HG03520 (cell line): ENCODE measurements around the gene ITCH.
"Not testable (repeated sequence)": the region's sequence is repeated elsewhere in the genome, so short reads cannot be mapped to it uniquely, and the experiment has no call there.

ENCODE experiments used
- ATAC-seq: cut with Tn5 transposase; IDR thresholded peaks from one replicate; pipeline ENCODE4 v1.9.1; 2021; ENCODE audit warnings: mild to moderate bottlenecking, moderate library complexity; ENCODE audit not compliant: unreplicated experiment

Gene ITCH

DNA sequence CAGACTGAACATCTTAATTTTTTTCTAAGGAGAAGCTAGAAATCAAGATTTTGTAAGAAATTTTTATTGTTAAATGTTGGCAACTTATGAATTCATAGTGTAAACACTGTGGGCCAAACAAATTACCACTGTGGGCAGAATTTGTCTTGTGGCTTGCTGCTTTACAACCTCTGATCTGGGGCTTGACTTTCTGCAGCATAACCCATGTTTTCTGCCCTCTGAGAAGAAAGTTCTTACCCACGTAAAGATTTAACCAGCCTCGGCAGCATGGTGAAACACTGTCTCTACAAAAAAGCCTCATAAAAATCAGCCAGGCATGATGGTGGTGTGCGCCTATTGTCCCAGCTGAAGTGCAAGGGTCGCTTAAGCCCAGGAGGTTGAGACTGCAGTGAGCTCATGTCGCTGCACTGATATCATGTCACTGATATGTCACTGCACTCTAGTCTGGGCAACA is 12.9 kb downstream of the ITCH start:
- no peak for ATAC-seq

DNA sequence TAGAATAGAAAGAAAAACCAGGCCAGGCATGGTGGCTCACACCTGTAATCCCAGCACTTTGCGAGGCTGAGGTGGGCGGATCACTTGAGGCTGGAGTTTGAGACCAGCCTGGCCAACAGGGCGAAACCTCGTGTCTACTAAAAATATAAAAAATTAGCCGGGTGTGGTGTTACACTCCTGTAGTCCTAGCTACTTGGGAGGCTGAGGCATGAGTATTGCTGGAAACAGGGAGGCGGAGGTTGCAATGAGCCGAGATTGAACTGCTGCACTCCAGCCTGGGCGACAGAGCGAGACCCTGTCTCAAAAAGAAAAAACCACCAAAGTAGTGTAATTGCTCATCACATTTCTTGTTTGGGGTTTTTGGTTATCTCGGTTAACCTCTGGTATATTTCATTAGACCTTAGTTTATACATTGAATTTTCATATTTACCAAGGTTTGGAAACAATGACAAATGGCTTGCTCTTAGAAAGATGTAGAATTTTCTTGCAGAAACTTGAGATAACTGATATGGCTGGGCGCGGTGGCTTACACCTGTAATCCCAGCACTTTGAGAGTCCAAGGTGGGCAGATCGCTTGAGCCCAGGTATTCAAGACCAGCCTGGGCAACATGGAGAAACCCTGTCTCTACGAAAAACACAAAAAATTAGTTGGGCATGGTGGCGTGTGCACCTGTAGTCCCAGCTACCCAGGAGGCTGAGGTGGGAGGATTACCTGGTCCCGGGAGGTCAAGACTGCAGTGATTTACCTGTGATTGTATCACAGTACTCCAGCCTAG is 14.2 kb downstream of the ITCH start:
- ATAC-seq, result no peak

DNA sequence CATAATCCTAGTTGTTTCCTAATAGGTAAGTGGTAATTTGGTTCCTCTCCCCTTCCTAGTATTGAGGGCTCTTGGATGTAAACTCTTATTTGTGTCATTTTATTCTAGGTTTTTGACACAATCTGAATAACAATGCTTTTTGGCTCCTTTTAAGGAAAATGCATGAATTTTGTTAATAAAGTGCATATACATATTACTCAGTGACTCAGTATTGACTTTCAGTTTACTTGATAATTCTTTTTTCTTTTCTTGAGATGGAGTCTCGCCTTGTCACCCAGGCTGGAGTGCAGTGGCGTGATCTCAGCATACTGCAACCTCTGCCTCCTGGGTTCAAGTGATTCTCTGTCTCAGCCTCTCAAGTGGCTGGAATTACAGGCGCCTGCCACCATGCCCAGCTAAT is 19.1 kb downstream of the ITCH start:
- no peak for ATAC-seq

DNA sequence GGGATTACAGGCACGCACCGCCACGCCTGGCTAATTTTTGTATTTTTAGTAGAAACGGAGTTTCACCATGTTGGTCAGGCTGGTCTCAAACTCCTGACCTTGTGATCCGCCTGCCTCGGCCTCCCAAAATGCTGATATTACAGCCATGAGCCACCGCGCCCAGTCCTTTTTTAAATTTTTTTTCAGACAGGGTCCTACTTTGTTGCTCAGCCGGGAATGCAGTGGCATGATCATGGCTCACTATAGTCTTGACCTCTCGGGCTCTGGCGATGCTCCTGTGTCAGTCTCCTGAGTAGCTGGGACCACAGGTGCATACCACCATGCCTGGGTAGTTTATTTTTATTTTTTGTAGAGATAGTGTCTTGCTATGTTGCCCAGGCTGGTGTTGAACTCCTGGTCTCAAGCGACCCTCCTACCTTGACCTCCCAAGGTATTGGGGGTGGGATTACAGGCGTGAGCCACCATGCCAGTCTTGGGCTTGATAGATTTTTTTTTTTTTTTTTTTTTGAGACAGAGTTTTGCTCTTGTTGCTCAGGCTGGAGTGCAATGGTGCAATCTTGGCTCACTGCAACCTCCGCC is 19.9 kb downstream of the ITCH start:
- ATAC-seq, result not testable (repeated sequence)

DNA sequence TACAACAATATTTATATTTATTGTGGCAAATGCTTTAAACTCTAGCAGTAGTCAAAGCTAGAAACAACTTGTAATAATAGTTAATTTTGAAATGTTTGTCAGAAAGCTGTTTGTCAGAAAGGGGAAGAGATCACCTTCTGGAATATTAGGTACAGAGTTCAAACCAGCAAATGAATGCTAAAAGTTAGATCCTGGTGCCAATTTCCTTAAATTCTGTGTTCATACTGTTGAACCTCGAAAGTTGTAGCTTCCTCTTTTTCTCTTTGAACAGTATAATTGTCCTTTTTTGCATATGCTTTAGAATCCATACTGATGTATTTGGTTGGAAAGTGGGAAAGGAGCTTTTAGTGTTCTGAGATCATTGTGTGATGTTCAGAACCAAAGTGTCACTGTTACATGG is 22.4 kb downstream of the ITCH start:
- ATAC-seq, result no peak

DNA sequence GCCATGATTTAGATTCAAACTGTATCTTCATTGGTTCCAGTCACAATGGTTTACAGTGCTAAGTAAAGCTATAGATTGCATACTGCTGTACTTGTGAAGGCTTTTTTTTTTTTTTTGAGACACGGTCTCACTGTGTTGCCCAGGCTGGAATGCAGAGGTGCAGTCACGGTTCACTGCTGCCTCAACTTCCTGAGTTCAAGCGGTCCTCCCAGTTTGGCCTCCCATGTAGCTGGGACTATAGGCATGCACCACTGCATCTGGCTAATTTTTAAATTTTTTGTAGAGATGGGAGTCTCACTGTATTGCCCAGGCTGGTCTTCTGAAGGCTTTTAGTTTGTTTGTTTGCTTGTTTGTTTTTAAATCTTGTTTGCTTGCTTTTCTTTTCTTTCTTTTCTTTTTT is 24.9 kb downstream of the ITCH start:
- ATAC-seq, result no peak

DNA sequence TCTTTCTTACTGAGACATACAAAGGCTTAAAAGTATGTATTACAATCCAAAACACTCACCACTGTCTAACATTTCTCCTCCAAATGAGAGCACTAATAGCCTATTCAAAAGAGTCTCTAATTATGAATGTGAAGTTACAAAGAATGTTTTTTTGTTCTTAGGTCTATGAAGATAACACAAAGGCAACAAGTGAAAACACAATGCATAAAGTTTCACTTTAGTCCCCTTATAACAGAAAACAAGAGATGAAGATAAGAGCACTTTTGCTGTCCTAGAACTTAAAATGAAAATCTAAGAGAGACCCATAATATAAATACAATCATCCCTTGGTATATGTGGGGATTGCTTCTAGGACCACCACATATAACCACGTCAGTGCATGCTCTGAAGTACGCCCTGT is 25.6 kb downstream of the ITCH start:
- ATAC-seq, result no peak

DNA sequence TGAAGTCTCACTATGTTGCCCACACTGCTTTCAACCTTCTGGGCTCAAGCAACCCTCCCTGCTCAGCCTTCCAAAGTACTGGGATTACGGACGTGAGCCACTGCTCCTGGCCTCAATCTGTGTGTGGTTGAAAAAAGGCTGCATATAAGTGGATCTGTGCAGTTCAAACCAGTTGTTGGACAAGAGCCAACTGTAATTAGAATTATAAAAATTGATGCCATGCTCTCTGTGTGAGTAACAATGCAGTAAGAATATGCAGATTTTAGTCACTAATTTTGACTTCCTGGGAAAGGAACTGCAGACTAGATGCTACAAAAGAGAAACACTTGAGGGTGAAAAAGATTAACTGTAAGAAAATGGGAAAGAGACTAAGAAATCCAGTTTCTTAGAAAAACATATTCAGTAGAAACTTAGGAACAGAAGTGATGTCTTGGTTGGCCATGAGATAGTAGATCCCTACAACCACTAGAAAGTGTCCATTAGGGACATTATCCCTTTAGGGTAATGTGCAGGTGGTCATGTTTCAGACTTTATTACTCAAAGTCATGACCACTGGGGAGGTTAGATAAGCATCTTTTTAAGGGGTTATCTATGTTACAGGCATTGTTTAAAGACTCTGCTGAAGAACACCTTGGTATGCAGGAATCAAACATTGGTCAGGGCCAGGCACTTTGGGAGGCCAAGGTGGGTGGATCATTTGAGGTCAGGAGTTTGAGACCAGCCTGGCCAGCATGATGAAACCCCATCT is 26.3 kb downstream of the ITCH start:
- no peak for ATAC-seq

DNA sequence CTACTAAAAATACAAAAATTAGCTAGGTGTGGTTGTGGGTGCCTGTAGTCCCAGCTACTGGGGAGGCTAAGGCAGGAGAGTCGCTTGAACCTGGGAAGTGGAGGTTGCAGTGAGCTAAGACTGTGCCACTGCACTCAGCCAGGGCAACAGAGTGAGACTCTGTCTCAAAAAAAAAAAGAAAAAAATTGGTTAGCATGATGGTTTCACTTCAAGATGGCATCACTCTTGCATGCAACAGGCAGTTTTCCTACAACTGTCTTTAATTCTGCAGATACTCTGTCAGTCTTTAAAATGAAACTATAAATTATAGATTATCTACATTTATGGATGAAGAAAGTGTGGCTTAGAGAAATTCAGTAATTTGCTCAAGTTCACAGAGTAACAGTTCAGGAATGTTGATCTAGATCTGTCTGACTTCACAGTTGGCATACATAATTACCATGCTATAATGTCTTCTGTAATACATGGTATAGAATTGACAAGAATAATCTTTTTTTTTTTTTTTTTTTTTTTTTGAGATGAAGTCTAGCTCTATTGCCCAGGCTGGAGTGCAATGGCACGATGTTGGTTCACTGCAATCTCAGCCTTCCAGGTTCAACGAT is 27.0 kb downstream of the ITCH start:
- no peak for ATAC-seq

DNA sequence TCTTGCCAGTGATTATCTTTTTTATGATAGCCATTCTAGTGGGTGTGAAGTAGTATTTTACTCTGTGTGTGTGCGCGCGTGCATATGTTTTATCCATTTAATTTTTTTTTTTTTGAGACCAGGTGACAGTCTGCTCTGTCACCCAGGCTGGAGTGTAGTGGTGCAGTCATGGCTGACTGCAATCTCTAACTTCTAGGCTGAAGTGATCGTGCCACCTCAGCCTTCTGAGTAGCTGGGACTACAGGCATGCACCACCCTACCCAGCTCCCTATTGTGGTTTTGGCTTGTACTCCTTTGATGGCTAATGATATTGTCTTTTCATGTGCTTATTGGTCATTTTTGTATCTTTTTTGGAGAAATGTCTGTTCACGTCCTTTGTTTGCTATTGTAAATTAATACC is 33.3 kb downstream of the ITCH start:
- ATAC-seq, result no peak

DNA sequence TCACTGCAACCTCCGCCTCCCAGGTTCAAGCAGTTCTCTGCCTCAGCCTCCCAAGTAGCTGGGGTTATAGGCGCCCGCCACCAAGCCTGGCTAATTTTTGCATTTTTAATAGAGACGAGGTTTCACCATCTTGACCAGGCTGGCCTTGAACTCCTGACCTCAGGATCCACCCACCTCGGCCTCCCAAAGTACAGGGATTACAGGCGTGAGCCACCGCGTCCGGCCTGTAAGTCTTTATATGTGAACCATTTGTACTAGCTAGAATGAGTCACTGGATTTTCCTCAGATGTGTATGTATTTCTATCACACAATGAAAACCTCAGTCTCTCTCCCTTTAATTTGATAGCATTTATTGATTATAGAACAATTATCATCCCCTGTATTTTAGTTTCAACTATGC is 34.0 kb downstream of the ITCH start:
- ATAC-seq, result no peak

DNA sequence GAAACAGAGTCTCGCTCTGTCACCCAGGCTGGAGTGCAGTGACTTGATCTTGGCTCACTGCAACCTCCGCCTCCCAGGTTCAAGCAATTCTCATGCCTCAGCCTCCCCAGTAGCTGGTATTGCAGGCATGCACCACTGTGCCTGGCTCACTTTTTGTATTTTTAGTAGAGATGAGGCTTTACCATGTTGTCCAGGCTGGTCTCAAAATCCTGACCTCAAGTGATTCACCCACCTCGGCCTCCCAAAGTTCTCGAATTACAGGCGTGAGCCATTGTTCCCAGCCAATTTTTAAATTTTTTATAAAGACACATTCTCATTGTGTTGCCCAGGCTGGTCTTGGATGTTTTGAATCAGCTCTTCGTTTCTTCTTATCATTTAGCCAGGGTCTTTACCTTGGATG is 37.7 kb downstream of the ITCH start:
- ATAC-seq, result not testable (repeated sequence)

DNA sequence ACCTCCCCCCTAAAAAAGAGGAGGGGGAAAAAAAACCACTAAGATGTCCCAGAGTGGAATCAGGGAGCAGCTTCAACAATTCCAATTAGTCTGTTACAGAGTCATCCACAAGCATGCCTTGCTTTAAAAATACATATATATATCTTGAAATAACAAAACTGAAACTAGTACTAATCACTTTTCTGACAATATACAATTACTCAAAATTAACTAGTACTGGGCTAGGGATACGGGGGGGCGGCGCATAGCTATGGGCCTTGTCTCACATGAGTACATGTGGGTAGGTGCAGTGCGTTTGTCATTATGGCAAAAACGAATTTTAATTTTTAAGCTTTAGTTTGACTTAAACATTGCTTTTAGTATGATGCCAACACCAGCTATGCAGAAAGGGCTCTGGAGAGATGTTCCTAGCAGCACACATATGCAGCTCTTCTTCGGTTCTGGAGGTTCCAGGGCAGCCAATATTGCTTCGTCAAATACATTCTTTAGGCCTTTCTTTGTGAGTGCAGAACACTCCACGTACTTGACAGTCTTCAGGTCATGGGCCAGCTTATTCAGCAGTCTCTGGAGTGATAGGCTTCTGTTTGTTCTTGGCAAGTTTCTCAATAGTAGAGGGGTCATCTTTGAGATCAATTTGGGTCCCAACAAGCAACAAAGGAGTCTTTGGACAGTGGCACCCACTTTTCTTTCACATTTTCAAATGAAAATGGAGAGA is 38.8 kb downstream of the ITCH start:
- no peak for ATAC-seq

DNA sequence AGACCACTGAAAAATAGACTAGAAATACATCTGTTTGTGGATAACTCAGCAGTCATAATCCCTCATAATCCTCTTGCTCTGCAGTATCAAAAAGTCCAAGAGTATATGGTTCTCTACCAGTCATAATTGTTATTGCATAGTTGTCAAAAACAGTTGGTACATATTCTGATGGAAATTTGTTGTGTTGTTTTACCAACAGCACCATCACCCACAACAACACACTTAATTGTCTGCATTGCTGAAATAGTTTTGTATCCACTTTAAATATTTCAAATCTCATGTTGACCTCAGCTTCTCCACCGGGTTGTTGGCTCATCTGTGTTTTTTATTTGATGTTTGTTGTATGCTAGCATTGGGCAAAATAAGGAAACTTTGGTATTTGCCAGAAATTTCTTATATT is 39.4 kb downstream of the ITCH start:
- ATAC-seq, result no peak

DNA sequence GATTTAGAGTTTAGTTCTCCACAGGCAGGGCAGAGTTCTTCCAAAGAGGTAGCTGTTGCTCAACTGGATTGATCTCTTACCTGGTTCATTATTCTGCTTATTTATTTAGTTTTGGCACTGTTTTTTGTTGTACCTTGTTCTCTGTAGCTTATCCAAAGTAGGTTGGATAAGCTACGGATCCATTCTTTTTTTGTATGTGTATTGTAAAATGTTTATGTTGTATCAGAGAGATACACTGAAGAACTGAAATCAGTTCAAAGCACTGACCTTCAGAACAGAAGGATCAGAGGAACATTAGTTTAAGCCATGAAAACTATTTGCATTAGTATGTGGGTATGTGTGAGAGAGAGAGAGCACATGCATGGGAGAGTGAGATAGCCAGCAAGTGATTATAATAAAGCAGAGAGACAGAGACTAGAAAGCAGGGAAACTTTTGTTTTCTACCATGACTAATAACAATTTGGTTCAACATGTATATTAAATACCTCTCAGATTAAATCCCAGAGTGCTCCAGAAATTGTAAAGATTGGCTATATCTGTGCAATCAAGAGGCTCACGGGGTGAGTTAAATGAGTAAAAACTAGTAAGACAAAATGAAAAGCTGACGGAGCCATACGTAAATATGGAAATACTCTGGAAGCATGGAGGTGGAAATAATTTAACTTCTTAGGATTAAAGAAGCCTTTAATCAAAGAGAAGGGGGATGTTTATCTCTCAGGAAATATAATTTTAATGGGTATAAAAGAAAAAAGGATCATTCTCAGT is 40.2 kb downstream of the ITCH start:
- no peak for ATAC-seq

DNA sequence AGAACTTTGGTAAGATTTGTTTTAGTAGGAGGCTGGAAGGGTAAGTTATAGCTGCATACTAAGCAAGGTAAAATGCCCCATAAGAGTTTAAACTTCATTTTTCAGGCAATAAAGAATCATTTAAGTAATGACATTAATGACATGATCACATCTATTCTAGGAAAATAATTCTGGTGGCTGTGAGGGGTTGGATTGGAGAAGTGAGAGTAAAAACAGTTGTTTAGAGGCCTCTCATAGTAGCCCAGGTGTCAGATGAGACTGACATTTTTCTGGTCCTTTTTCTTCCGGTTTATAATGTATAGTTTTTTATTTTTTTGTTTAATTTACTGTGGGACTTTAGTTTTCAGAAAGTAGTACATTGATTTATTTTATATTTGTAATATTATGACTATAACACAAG is 40.8 kb downstream of the ITCH start:
- no peak for ATAC-seq

DNA sequence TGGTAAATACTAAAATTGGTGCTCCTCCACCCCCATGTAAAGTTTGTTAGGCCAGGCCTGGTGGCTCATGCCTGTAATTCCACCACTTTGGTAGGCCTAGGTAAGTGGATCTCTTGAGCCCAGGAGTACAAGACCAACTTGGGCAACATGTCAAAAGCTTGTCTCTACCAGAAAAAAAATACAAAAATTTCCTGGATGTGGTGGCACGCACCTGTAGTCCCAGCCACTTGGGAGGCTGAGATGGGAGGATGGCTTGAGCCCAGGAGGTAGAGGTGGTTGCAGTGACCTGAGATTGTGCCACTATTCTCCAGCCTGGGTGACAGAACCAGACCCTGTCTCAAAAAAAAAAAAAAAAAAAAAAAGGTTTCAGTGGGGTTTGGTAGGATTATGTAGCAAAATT is 41.7 kb downstream of the ITCH start:
- ATAC-seq, result no peak

DNA sequence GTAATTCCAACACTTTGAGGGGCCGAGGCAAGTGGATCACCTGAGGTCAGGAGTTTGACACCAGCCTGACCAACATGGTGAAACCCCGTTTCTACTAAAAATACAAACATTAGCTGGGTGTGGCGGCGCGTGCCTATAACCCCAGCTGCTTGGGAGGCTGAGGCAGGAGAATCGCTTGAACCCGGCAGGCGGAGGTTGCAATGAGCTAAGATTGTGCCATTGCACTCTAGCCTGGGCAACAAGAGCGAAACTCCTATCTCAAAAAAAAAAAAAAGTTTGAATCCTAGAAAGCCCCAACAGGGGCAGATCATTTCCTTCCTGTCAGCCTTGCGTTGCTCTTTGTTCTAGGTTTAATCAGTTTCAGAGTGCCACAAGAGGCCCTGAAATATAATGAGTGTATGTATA is 42.2 kb downstream of the ITCH start:
- ATAC-seq, result not testable (repeated sequence)

DNA sequence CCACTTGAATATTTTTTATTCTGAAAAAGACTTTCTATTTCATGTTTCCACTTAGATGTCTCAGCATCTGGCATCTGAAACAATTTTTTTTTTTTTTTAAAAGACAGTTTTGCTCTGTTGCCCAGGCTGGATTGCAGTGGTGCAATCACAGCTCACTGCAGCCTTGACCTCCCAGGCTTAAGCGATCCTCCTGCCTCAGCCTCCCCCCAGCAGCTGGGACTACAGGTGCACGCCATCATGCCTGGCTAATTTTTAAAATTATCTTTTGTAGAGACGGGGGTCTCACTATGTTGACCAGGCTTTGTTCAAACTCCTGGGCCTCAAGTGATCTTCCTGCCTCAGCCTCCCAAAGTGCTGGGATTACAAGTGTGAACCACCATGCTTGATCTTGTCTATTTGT is 42.9 kb downstream of the ITCH start:
- ATAC-seq, result not testable (repeated sequence)

DNA sequence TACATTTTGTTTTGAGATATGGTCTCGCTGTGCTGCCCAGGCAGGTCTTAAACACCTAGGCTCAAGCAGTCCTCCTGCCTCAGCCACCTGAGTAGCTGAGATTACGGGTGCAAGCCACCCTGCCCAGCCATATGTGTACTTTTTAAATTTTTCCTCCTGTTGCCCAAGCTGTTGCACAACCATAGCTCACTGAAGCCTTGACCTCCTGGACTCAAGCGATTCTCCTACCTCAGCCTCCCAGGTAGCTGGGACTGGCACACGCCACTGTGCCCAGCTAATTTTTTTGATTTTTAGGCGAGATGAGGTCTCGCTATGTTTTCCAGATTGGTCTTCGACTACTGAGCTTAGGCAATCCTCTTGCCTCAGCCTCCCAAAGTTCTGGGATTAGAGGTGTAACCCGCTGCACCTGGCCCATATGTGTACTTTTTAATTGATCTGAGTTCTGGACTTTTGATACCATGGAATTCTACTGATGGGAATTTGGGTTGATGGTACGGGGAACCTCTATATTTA is 44.9 kb downstream of the ITCH start:
- no peak for ATAC-seq
